Cardiac fibroblast (primary cell): ENCODE measurements around the gene LIN52.
A peak's percentile ranks its signal among the peaks of the same experiment; 100 is the strongest.
"Not testable (repeated sequence)": the region's sequence is repeated elsewhere in the genome, so short reads cannot be mapped to it uniquely, and the experiment has no call there.

Experiments
- DNase-seq, 2 donors: peaks; one replicate each; pipeline versions ENCODE4 v3.0.0 to v3.0.0-alpha.2; 2010; ENCODE audit warnings: low read depth in 2 of 2
- H3K4me3 ChIP-seq, 2 donors: replicated peaks in 1 of 2; 1 replicate in 1 of 2; 2 replicates in 1 of 2; pipeline ENCODE4 v1.5.1; 2011; ENCODE audit warnings: low read depth in 2 of 2, low read length in 2 of 2, mild to moderate bottlenecking in 2 of 2, moderate library complexity in 1 of 2
- CTCF ChIP-seq: IDR thresholded peaks from one replicate; pipeline ENCODE4 v1.5.1; 2011; ENCODE audit warnings: low read depth, mild to moderate bottlenecking, low read length, inconsistent platforms

Gene LIN52

GRCh38 chr14:74089251-74090020, 4.7 kb downstream of the LIN52 start:
- no peak overlapping the region for H3K4me3 ChIP-seq
- no peak for TF ChIP-seq CTCF
- no peak for DNase-seq

- TF ChIP-seq CTCF, result no peak
Measured at GRCh38 chr14:74105381-74105780, 20.6 kb downstream of the LIN52 start.

GRCh38 chr14:74109369-74109768, 24.6 kb downstream of the LIN52 start:
- DNase-seq, result peak in 1 of 2 donors; percentile 12
- H3K4me3 ChIP-seq, result no peak overlapping the region
- no peak for TF ChIP-seq CTCF

More at GRCh38 chr14:74105381-74105780, 20.6 kb downstream of the LIN52 start:
- DNase-seq, result no peak
- no peak overlapping the region for H3K4me3 ChIP-seq

GRCh38 chr14:74111395-74112216, 26.9 kb downstream of the LIN52 start:
- peak; percentile 73 to 81 for DNase-seq
- H3K4me3 ChIP-seq, result not testable (repeated sequence)
- peak; percentile 49 for TF ChIP-seq CTCF

- H3K4me3 ChIP-seq, DNase-seq: not testable (repeated sequence)
Measured at GRCh38 chr14:74125487-74125886, 40.7 kb downstream of the LIN52 start.

- no peak for DNase-seq
- no peak overlapping the region for H3K4me3 ChIP-seq
- no peak for TF ChIP-seq CTCF
Measured at GRCh38 chr14:74126315-74127013, 41.7 kb downstream of the LIN52 start.

GRCh38 chr14:74127634-74128033, 42.9 kb downstream of the LIN52 start:
- TF ChIP-seq CTCF, result no peak
- no peak for DNase-seq
- H3K4me3 ChIP-seq, result no peak overlapping the region
